ENCODE measurements around the gene TMEM263. TPM values are rescaled to one million over a fixed set of nuclear protein-coding genes. Genes with fewer than 3 reads are reported as not detected.

TMEM263 gene
- total and polyA plus RNA-seq, 2 of the 8 experiments (the other 6 are each of a cell fraction or from before 2014, with no cell fraction given), result 2.9 to 12.3 TPM

DNA sequence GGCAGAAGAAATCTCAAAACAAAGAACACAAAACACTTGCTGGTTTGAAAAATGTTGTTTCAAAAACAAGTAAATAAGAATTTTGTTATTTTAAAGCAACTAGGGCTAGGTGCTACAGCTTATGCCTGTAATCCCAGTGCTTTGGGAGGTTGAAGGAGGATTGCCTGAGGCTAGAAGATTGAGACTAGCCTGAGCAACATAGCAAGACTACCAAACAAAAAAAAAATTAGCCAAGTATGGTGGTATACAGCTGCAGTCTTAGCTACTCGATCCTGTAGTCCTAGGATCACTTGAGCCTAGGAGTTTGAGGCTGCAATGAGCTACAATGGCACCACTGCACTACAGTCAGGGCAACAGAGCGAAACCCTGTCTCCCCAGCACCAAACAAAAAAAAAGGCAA, 63.8 kb downstream of the TMEM263 start:
- 79% methylated on average over 2 of the region's 2 CpGs; no CpG with 5 or more reads in 1 of the 2 experiments for WGBS, 2 experiments (ENCODE audit: extremely low coverage in 1 of 2, insufficient coverage in 1 of 2, insufficient read length in 1 of 2, insufficient replicate concordance in 2 of 2, low coverage in 1 of 2, low lambda C conversion rate in 2 of 2, missing lambda C conversion rate in 1 of 2)
- Histone ChIP-seq H3K27me3 (replicated peaks in 1 of 4; ENCODE audit: control insufficient read depth in 3 of 4, extremely low read depth in 1 of 4, insufficient read depth in 3 of 4, low read length in 3 of 4) (no peaks in the 10 kb centered on the region), H3K14ac (ENCODE audit: insufficient read length) (no peak overlapping the region), H3K23me2 (ENCODE audit: low read depth, low read length) (no peaks in the 10 kb centered on the region), H3K23ac (ENCODE audit: insufficient read length) (no peak overlapping the region), H3K56ac (replicated peaks; ENCODE audit: insufficient read length, low read depth, low read length) (no peak overlapping the region), H2BK15ac (ENCODE audit: low read length) (no peak overlapping the region), H2BK120ac (replicated peaks; ENCODE audit: low read depth, low read length) (no peak overlapping the region), H3K79me1 (ENCODE audit: low read depth, low read length) (no peaks in the 10 kb centered on the region), H2BK20ac (ENCODE audit: low read length) (no peak overlapping the region), H4K8ac (ENCODE audit: extremely low read depth, insufficient read depth, low read length) (no peak overlapping the region), H4K91ac (replicated peaks; ENCODE audit: insufficient read length, low read length) (no peak overlapping the region), H2AK5ac (ENCODE audit: low read depth, low read length) (no peak overlapping the region), H3K18ac (ENCODE audit: extremely low read depth, low read length) (no peak overlapping the region), H3K36me3 (ENCODE audit: control insufficient read depth in 2 of 4, insufficient read depth in 4 of 4, low read length in 3 of 4) (no peaks in the 10 kb centered on the region; a peak in 1 of 8 replicates), H4K5ac (ENCODE audit: insufficient read length, low read depth, low read length) (no peak overlapping the region), H3K4me2 (ENCODE audit: insufficient read depth in 1 of 2, low read depth in 2 of 2, low read length in 2 of 2) (no peak overlapping the region), H4K20me1 (replicated peaks in 1 of 2; ENCODE audit: control insufficient read depth in 1 of 2, insufficient read depth in 2 of 2, low read length in 2 of 2) (no peaks in the 10 kb centered on the region), H2BK12ac (ENCODE audit: low read depth, low read length) (no peak overlapping the region), H3K9ac (replicated peaks in 1 of 4; ENCODE audit: extremely low read depth in 1 of 4, low read depth in 3 of 4, low read length in 3 of 4) (no peak overlapping the region), H3K4ac (replicated peaks; ENCODE audit: insufficient read length, low read depth, low read length) (no peak overlapping the region), H3K4me3 (ENCODE audit: extremely low read depth in 1 of 4, insufficient read depth in 2 of 4, low read depth in 3 of 4, low read length in 4 of 4) (no peak overlapping the region), H3K9me3 (ENCODE audit: insufficient read depth in 2 of 2, low read depth in 1 of 2, low read length in 1 of 2) (no peaks in the 10 kb centered on the region), H3K27ac (ENCODE audit: low read depth, low read length) (no peak overlapping the region), H2AFZ (ENCODE audit: low read length) (no peak overlapping the region), H2BK5ac (ENCODE audit: low read depth, low read length) (no peak overlapping the region), H3K4me1 (replicated peaks in 1 of 4; ENCODE audit: control insufficient read depth in 3 of 4, insufficient read depth in 4 of 4, low read length in 3 of 4) (no peaks in the 10 kb centered on the region), H3K79me2 (ENCODE audit: control insufficient read depth in 1 of 2, insufficient read depth in 2 of 2, low read length in 2 of 2) (no peaks in the 10 kb centered on the region)
- POLR2A ChIA-PET (ENCODE audit: partially characterized antibody), result interaction anchor here (1.2 kb wide), 1 partner anchor 9 kb away, joined by 3 read pairs; no protein-coding TSS in a partner anchor
- DNase-seq (ENCODE audit: low read depth in 1 of 2, low spot score in 2 of 2), result no peak
- TF ChIP-seq RXRA (IDR thresholded peaks at IDR 0.05; ENCODE audit: insufficient read depth, low read depth, low read length), result no peak
- no peak for TF ChIP-seq BACH1 (IDR thresholded peaks at IDR 0.05; ENCODE audit: low read length)
- TF ChIP-seq TBP (IDR thresholded peaks at IDR 0.05; ENCODE audit: low read depth, low read length), result no peak
- TF ChIP-seq CBX5 (IDR thresholded peaks at IDR 0.05; ENCODE audit: low read depth, low read length), result no peak
- no peak for TF ChIP-seq BCL11A (IDR thresholded peaks at IDR 0.05; ENCODE audit: low read depth in 2 of 2, low read length in 2 of 2)
- no peak for TF ChIP-seq RBBP5 (IDR thresholded peaks at IDR 0.05; ENCODE audit: borderline replicate concordance, low read depth, low read length)
- no peak for TF ChIP-seq NANOG (IDR thresholded peaks at IDR 0.05; ENCODE audit: insufficient read depth, low read depth, low read length, poor library complexity, severe bottlenecking)
- CTCF ChIA-PET (ENCODE audit: partially characterized antibody), result interaction anchor here (0.6 to 1.2 kb wide), 2 partner anchors 10 to 38 kb away, joined by 3 to 4 read pairs; no protein-coding TSS in a partner anchor
- FAIRE-seq, result no peak

Measured in H1 (cell line).